ENCODE measurements around the gene SFTPB.

Gene SFTPB

GRCh38 chr2:85684380-85684779 lies 16.4 kb upstream of the SFTPB start:
- TF ChIP-seq CTCF (IDR thresholded peaks at IDR 0.05; ENCODE audit: borderline replicate concordance, extremely low read depth, low read length, poor library complexity, severe bottlenecking) = no peak
- no peak for TF ChIP-seq EZH2 (IDR thresholded peaks at IDR 0.05; ENCODE audit: borderline replicate concordance, low read depth, low read length, severe bottlenecking)
- Histone ChIP-seq H3K4me3 (ENCODE audit: low read depth in 1 of 2, low read length in 2 of 2) (no peak overlapping the region), H3K27me3 (ENCODE audit: insufficient read depth, low read length, poor library complexity) (no peaks in the 10 kb centered on the region), H2AFZ (ENCODE audit: low read depth, low read length) (no peak overlapping the region), H3K36me3 (ENCODE audit: insufficient read depth, low read length) (no peaks in the 10 kb centered on the region), H3K4me2 (ENCODE audit: insufficient read depth, low read length) (no peak overlapping the region), H3K27ac (ENCODE audit: low read length) (no peak overlapping the region), H3K4me1 (ENCODE audit: insufficient read depth, low read length) (no peaks in the 10 kb centered on the region), H3K9me3 (ENCODE audit: insufficient read depth, low read length, severe bottlenecking) (no peaks in the 10 kb centered on the region), H3K79me2 (ENCODE audit: insufficient read depth, low read length) (no peaks in the 10 kb centered on the region), H3K9ac (ENCODE audit: low read depth, low read length) (no peak overlapping the region), H4K20me1 (ENCODE audit: insufficient read depth, low read length) (no peaks in the 10 kb centered on the region)
- DNase-seq (no peak), ATAC-seq (ENCODE audit: insufficient read depth, low read depth) (0 out of 3 replicates have a peak, but pooled peaks have one; percentile 19)

- H3K4me2 ChIP-seq (ENCODE audit: insufficient read depth, low read length) = no peak overlapping the region
- ATAC-seq (ENCODE audit: insufficient read depth, low read depth) = no peak
- H3K9me3 ChIP-seq (ENCODE audit: insufficient read depth, low read length, severe bottlenecking) = no peaks in the 10 kb centered on the region
- H3K79me2 ChIP-seq (ENCODE audit: insufficient read depth, low read length) = no peaks in the 10 kb centered on the region
- no peak overlapping the region for H3K27ac ChIP-seq (ENCODE audit: low read length)
- no peaks in the 10 kb centered on the region for H4K20me1 ChIP-seq (ENCODE audit: insufficient read depth, low read length)
- no peaks in the 10 kb centered on the region for H3K4me1 ChIP-seq (ENCODE audit: insufficient read depth, low read length)
- H3K9ac ChIP-seq (ENCODE audit: low read depth, low read length) = no peak overlapping the region
- DNase-seq = no peak
- H3K4me3 ChIP-seq (ENCODE audit: low read depth in 1 of 2, low read length in 2 of 2) = no peak overlapping the region
- H3K27me3 ChIP-seq (ENCODE audit: insufficient read depth, low read length, poor library complexity) = no peaks in the 10 kb centered on the region
- H3K36me3 ChIP-seq (ENCODE audit: insufficient read depth, low read length) = no peaks in the 10 kb centered on the region
- no peak overlapping the region for H2AFZ ChIP-seq (ENCODE audit: low read depth, low read length)
- no peak for TF ChIP-seq EZH2 (IDR thresholded peaks at IDR 0.05; ENCODE audit: borderline replicate concordance, low read depth, low read length, severe bottlenecking)
- TF ChIP-seq CTCF (IDR thresholded peaks at IDR 0.05; ENCODE audit: borderline replicate concordance, extremely low read depth, low read length, poor library complexity, severe bottlenecking) = no peak
Observed at GRCh38 chr2:85682378-85682777, 14.4 kb upstream of the SFTPB start.

GRCh38 chr2:85681776-85682175 lies 13.8 kb upstream of the SFTPB start:
- no peak for ATAC-seq (ENCODE audit: insufficient read depth, low read depth)
- Histone ChIP-seq H2AFZ (ENCODE audit: low read depth, low read length) (no peak overlapping the region), H3K4me3 (ENCODE audit: low read depth in 1 of 2, low read length in 2 of 2) (no peak overlapping the region), H3K36me3 (ENCODE audit: insufficient read depth, low read length) (no peaks in the 10 kb centered on the region), H3K9ac (ENCODE audit: low read depth, low read length) (no peak overlapping the region), H3K27me3 (ENCODE audit: insufficient read depth, low read length, poor library complexity) (no peaks in the 10 kb centered on the region), H4K20me1 (ENCODE audit: insufficient read depth, low read length) (no peaks in the 10 kb centered on the region), H3K4me1 (ENCODE audit: insufficient read depth, low read length) (no peaks in the 10 kb centered on the region), H3K9me3 (ENCODE audit: insufficient read depth, low read length, severe bottlenecking) (no peaks in the 10 kb centered on the region), H3K27ac (ENCODE audit: low read length) (no peak overlapping the region), H3K79me2 (ENCODE audit: insufficient read depth, low read length) (no peaks in the 10 kb centered on the region), H3K4me2 (ENCODE audit: insufficient read depth, low read length) (no peak overlapping the region)
- no peak for DNase-seq
- no peak for TF ChIP-seq CTCF (IDR thresholded peaks at IDR 0.05; ENCODE audit: borderline replicate concordance, extremely low read depth, low read length, poor library complexity, severe bottlenecking)
- no peak for TF ChIP-seq EZH2 (IDR thresholded peaks at IDR 0.05; ENCODE audit: borderline replicate concordance, low read depth, low read length, severe bottlenecking)

GRCh38 chr2:85681372-85681763 lies 13.4 kb upstream of the SFTPB start:
- H3K36me3 ChIP-seq (ENCODE audit: insufficient read depth, low read length) = no peaks in the 10 kb centered on the region
- no peaks in the 10 kb centered on the region for H3K79me2 ChIP-seq (ENCODE audit: insufficient read depth, low read length)
- no peaks in the 10 kb centered on the region for H3K27me3 ChIP-seq (ENCODE audit: insufficient read depth, low read length, poor library complexity)
- no peak for TF ChIP-seq CTCF (IDR thresholded peaks at IDR 0.05; ENCODE audit: borderline replicate concordance, extremely low read depth, low read length, poor library complexity, severe bottlenecking)
- TF ChIP-seq EZH2 (IDR thresholded peaks at IDR 0.05; ENCODE audit: borderline replicate concordance, low read depth, low read length, severe bottlenecking) = no peak
- H3K4me1 ChIP-seq (ENCODE audit: insufficient read depth, low read length) = no peaks in the 10 kb centered on the region
- no peak overlapping the region for H3K27ac ChIP-seq (ENCODE audit: low read length)
- H3K9ac ChIP-seq (ENCODE audit: low read depth, low read length) = no peak overlapping the region
- no peak overlapping the region for H3K4me2 ChIP-seq (ENCODE audit: insufficient read depth, low read length)
- no peak for ATAC-seq (ENCODE audit: insufficient read depth, low read depth)
- no peaks in the 10 kb centered on the region for H4K20me1 ChIP-seq (ENCODE audit: insufficient read depth, low read length)
- H2AFZ ChIP-seq (ENCODE audit: low read depth, low read length) = no peak overlapping the region
- no peak for DNase-seq
- no peaks in the 10 kb centered on the region for H3K9me3 ChIP-seq (ENCODE audit: insufficient read depth, low read length, severe bottlenecking)
- H3K4me3 ChIP-seq (ENCODE audit: low read depth in 1 of 2, low read length in 2 of 2) = no peak overlapping the region

Data from DND-41 (cell line).